Right lobe of liver (tissue), 4 donors: Measurements from ENCODE around the gene TPPP3.

ENCODE experiments used
- POLR2A ChIP-seq: fragments of 450-650 bp; IDR thresholded peaks from one replicate; pipeline ENCODE4 v1.6.1; 2017; ENCODE audit warnings: antibody characterized with exemption, mild to moderate bottlenecking
- TF ChIP-seq, protein P1 (sequence below), 4 donors: fragments of 200-600 bp in 3 of 4; fragments of 450-650 bp in 1 of 4; IDR thresholded peaks; one replicate each; pipeline versions ENCODE4 v1.5.1 to v1.8.0; 2016 to 2022; ENCODE audit warnings: antibody characterized with exemption in 4 of 4, mild to moderate bottlenecking in 2 of 4
- donor health status: DM: no; HTN: no; CAD: no.
- donor health status: DM: no; HTN: no; CAD: no.
- donor health status: DM: no; HTN: yes; CAD: no.

DNA sequence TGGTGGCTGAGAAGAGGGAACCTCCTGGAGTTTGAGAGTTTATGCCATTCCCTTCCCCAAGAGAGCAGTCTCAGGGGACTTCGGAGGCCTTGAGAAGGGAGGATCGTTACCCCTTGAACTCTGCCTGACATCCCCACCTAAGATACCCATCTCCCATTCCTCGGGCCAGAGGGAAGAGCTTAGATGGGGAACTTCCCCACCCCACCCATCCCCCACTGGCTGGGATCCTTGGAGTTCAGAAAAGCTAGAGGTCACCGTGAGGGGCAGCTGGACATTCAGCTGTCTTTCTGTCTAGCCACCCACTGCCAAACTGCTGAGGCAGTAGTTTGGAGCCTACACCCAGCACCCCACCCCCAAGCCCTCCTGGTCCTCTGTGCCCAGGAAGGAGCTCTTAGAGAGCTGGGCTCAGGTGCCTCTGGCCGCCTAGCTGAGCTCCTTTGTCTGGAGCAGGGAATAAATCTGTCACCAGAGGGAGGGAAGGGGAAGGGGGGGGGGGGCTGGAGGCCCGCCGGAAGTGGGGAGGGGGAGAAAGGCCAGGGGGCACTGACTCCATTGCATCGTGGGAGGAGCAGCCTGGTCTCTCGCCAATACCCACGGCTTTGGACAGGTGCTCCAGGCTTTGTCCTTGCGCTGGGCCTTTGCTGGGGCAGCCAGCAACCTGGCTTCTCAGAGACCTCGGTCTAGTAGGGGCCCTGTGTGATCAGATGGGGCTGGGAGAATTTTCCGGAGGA is 38.6 kb upstream of the TPPP3 start:
- no peak for TF ChIP-seq POLR2A
- TF ChIP-seq, protein P1, sequence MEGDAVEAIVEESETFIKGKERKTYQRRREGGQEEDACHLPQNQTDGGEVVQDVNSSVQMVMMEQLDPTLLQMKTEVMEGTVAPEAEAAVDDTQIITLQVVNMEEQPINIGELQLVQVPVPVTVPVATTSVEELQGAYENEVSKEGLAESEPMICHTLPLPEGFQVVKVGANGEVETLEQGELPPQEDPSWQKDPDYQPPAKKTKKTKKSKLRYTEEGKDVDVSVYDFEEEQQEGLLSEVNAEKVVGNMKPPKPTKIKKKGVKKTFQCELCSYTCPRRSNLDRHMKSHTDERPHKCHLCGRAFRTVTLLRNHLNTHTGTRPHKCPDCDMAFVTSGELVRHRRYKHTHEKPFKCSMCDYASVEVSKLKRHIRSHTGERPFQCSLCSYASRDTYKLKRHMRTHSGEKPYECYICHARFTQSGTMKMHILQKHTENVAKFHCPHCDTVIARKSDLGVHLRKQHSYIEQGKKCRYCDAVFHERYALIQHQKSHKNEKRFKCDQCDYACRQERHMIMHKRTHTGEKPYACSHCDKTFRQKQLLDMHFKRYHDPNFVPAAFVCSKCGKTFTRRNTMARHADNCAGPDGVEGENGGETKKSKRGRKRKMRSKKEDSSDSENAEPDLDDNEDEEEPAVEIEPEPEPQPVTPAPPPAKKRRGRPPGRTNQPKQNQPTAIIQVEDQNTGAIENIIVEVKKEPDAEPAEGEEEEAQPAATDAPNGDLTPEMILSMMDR (IDR thresholded peaks at IDR 0.05), result no peak
